HG02610 (cell line): Measurements from ENCODE around the gene SLC29A1.

Experiments used
- ATAC-seq: cut with Tn5 transposase; IDR thresholded peaks from one replicate; pipeline ENCODE4 v1.9.1; 2021; ENCODE audit warnings: mild to moderate bottlenecking, moderate library complexity; ENCODE audit not compliant: unreplicated experiment

SLC29A1 gene

DNA sequence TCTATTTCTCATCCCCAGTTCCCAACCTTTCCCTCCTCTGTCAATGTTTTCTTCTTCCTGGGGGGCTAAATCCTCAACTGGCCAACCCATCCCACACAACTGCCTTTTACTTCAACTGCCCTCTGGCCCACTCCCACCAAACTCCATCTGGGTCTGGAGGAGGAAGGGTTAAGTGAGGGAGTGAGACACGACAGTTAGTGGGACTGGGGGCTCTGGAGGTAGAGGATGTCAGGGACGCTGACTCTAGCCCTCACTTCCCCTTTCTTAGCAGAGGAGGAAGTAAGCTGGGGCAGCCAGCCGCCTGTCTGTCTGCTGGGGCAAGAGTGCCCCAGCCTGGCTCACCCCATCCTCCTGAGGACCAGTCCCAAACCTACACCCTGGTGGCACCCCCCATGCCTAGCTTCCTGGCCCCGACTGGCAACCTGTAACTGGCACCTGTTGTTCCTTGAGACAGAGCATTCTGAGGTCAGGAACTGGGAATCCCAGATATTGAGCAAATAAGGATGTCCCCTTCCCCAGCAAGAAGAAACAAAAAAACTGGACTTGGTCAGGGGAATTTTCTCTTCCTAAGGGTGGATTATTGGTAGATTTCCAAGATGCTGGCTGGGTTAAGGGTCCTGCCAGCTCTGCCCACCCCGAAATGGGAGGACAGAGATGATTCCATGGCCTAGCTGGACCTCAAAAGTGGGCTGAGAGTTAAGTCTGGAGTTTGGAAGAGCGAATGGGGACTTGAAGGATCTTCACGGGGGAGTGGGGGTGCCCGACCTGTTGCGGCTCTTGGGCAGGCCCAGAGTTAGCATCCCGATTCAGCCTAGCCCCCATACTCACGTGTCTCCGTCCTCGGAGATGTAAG, 41.0 kb downstream of the SLC29A1 start:
- ATAC-seq, result peak; percentile 21

- peak; percentile 29 for ATAC-seq
Measured at GRCh38 chr6:44265007-44265721, 41.8 kb downstream of the SLC29A1 start, which contains the start of gene NFKBIE. NFKBIE (minus strand) TSS chr6:44265551; CDS start chr6:44265346, 205 bp downstream.

GRCh38 chr6:44265722-44266233, 42.4 kb downstream of the SLC29A1 start:
- ATAC-seq, result no peak

DNA sequence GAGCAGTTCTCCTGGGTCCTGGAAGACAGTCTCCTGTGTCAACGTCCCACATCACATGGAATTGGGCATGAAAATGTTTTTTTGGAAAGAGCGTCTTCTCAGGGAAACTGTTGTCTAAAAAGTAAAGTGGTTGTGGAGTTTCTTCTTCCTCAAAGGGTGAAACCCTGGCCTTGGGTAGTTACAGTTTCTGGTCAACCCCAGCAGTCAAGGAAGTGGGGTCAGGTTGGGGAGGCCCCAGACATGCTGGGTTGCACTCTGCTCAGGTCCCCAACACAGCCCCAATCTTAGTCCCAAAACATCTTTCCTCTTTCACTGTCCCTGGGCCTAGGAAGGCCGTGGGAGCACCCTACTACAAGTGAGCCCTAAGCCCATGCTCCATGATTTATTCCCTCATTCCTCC, 43.0 kb downstream of the SLC29A1 start:
- peak; percentile 27 for ATAC-seq

- no peak for ATAC-seq
Measured at GRCh38 chr6:44267252-44267651, 43.9 kb downstream of the SLC29A1 start.

DNA sequence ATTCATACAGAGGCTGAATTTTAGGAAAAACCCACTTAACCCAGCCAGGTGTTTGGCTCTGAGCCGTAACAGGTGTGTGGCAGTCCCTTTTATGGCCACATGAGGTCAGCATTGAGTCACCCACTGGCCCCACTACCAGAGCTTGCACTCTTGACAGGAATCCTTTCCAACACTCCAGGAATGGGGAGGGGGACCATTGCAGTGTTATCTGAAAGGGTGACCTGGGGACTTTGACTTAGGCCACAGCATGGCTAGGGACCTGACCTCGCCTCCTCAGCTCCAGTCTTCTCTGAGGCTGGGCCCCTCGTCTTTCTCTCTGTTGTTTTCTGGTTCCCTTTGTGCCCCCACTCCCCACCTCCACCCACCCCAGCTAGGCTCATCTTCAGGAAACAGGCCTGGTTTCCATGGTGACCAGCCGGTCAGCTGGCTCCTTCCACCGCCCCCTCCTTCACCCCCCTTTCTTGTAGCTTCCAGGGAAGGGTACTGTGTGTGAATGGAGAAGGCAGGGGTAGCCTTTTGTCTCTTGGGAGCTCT, 44.8 kb downstream of the SLC29A1 start:
- ATAC-seq, result no peak

- no peak for ATAC-seq
Measured at GRCh38 chr6:44269178-44269920, 46.0 kb downstream of the SLC29A1 start.

- ATAC-seq, result no peak
Measured at GRCh38 chr6:44269921-44270525, 46.6 kb downstream of the SLC29A1 start, which contains the start of gene TMEM151B. TMEM151B (plus strand) TSS chr6:44270450; CDS start chr6:44270743, 293 bp downstream.

- no peak for ATAC-seq
Measured at GRCh38 chr6:44270526-44271405, 47.4 kb downstream of the SLC29A1 start.

GRCh38 chr6:44271406-44271723, 48.0 kb downstream of the SLC29A1 start:
- no peak for ATAC-seq

DNA sequence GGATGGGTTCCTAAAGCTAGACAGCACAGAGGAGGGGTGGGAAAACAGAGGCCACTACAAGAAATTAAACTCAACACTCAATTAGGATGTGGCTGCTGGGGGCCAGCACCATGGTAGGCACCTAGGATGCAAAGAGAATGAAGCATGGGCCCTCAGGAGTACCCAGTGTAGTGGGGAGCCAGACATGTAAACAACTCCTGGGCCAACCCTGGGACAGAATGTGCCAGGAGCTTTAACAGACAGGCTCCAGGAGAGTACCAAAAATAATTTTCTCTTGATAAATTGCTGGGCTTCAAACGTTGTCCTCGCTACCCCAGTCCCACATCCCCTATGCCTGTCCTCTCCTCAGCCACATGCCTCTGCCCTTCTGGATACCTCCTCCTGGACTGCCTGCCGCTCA, 48.5 kb downstream of the SLC29A1 start:
- ATAC-seq, result no peak

DNA sequence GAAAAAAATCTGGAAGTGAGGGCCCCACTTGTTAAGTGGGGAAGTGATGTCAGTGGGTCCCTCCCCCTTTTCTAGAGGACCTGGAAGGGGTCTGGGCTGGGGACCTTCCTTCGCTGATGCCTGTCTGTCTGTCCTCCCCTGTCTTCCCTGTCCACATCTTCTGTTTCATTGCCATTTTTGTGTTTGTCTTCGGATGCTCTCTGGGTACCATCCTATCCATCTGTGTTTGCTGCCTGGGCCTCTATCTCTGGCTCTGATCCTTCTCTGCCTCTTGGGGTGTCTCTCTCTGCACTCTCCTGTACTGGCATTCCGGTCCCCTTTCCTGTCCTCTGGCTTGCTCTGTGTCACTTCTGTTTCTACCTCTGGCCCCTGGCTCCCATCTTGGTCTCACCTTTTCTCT, 49.1 kb downstream of the SLC29A1 start:
- ATAC-seq, result no peak

DNA sequence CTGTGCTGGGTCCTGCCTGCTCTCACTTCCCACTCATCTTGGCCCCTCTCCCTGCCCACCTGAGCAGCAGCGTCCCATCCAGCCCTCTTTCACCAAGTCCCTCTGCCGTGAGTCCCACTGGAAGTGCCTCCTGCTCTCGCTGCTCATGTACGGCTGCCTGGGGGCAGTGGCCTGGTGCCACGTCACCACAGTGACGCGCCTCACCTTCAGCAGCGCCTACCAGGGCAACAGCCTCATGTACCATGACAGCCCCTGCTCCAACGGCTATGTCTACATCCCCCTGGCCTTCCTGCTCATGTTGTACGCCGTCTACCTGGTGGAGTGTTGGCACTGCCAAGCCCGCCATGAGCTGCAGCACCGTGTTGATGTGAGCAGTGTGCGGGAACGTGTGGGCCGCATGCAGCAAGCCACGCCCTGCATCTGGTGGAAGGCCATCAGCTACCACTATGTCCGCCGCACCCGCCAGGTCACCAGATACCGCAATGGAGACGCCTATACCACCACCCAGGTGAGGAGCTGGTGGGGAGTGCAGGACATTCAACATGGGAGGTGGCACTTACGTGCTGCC, 49.7 kb downstream of the SLC29A1 start:
- ATAC-seq, result no peak

- ATAC-seq, result no peak
Measured at GRCh38 chr6:44273617-44274016, 50.2 kb downstream of the SLC29A1 start.

GRCh38 chr6:44275271-44275748, 51.9 kb downstream of the SLC29A1 start:
- ATAC-seq, result no peak

DNA sequence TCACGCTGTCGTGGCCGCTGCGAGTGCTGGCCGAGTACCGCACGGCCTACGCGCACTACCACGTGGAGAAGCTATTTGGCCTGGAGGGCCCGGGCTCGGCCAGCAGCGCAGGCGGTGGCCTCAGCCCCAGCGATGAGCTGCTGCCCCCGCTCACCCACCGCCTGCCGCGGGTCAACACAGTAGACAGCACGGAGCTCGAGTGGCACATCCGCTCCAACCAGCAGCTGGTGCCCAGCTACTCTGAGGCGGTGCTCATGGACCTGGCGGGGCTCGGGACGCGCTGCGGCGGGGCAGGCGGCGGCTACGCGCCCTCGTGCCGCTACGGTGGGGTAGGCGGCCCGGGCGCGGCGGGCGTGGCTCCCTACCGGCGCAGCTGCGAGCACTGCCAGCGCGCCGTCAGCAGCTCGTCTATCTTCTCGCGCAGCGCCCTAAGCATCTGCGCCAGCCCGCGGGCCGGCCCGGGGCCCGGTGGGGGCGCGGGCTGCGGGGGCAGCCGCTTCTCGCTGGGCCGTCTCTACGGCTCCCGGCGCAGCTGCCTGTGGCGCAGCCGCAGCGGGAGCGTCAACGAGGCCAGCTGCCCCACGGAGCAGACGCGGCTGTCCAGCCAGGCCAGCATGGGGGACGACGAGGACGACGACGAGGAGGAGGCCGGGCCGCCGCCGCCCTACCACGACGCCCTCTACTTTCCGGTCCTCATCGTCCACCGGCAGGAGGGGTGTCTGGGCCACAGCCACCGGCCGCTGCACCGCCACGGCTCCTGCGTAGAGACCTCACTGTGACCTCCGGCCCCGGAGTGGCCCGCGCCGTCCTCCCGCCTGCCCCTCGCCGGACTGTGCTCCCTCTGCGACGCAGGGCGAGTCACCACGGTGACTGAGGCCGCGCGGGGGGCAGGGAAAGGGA, 52.6 kb downstream of the SLC29A1 start:
- ATAC-seq, result no peak

- no peak for ATAC-seq
Measured at GRCh38 chr6:44276667-44277640, 53.6 kb downstream of the SLC29A1 start.
